OCI-LY7 (cell line): ENCODE data around the gene CFAP65. TPM values are rescaled to one million over a fixed set of nuclear protein-coding genes. Genes with fewer than 3 reads are reported as not detected.

Source experiments
- BruUV-seq: library from RNA; stranded (reverse); fragments of 400-500 nt; replicated peaks from 2 replicates; lab custom pipeline; 2021; lab: Mats Ljungman, UMichigan
- CTCF ChIA-PET: fragments of 300-600 bp; sonication (Branson Sonifier 250); formaldehyde crosslinking; loops from one replicate; lab custom pipeline; 2022; ENCODE audit warnings: antibody characterized with exemption; ENCODE audit not compliant: unreplicated experiment; lab: Charles Lee
- POLR2A ChIA-PET: fragments of 300-600 bp; sonication (Branson Sonifier 250); formaldehyde crosslinking; loops from one replicate; lab custom pipeline; 2022; ENCODE audit warnings: antibody characterized with exemption; lab: Charles Lee
- DNase-seq: peaks from one replicate; pipeline ENCODE4 v3.0.0-alpha.2; 2015; ENCODE audit warnings: low spot score
- H2AFZ ChIP-seq: fragments of 200-600 bp; sonication (generic), shearing (Covaris generic); 2 replicates; pipeline ENCODE4 v1.6.1; 2014; ENCODE audit warnings: mild to moderate bottlenecking, antibody characterized with exemption, low read length, moderate library complexity
- H3K27ac ChIP-seq: fragments of 200-600 bp; sonication (generic); 2 replicates; pipeline ENCODE4 v1.5.1; 2014; ENCODE audit warnings: mixed run types, low read depth, mild to moderate bottlenecking, moderate library complexity, low read length, inconsistent platforms; ENCODE audit not compliant: poor library complexity, severe bottlenecking
- H3K36me3 ChIP-seq: fragments of 200-600 bp; sonication (generic); 2 replicates; pipeline ENCODE4 v1.6.1; 2014; ENCODE audit warnings: mild to moderate bottlenecking, antibody characterized with exemption, low read length, moderate library complexity, mixed read lengths; ENCODE audit not compliant: insufficient read depth
- H3K4me1 ChIP-seq: fragments of 200-600 bp; sonication (generic); 2 replicates; pipeline ENCODE4 v1.5.1; 2014; ENCODE audit warnings: mild to moderate bottlenecking, low read length; ENCODE audit not compliant: insufficient read depth, poor library complexity, severe bottlenecking
- H3K4me2 ChIP-seq: fragments of 200-600 bp; sonication (generic); 2 replicates; pipeline ENCODE4 v1.6.1; 2014; ENCODE audit warnings: mild to moderate bottlenecking, low read length
- H3K4me3 ChIP-seq: fragments of 200-600 bp; sonication (generic); 2 replicates; pipeline ENCODE4 v1.5.1; 2014; ENCODE audit warnings: mild to moderate bottlenecking, low read depth, low read length; ENCODE audit not compliant: poor library complexity, severe bottlenecking
- H3K79me2 ChIP-seq: fragments of 200-600 bp; sonication (generic); 2 replicates; pipeline ENCODE4 v1.6.1; 2016; ENCODE audit warnings: low read depth, mild to moderate bottlenecking, low read length, moderate library complexity, mixed read lengths; ENCODE audit not compliant: insufficient read depth
- H3K9me2 ChIP-seq: fragments of 200-600 bp; sonication (generic); 2 replicates; pipeline ENCODE4 v1.6.1; 2016; ENCODE audit warnings: mild to moderate bottlenecking, low read length, mixed read lengths; ENCODE audit not compliant: insufficient read depth
- H3K9me3 ChIP-seq: fragments of 200-600 bp; sonication (generic); 2 replicates; pipeline ENCODE4 v1.6.1; 2014; ENCODE audit warnings: mild to moderate bottlenecking, mixed run types, low read length, mixed read lengths
- H4K20me1 ChIP-seq: fragments of 200-600 bp; sonication (generic); 2 replicates; pipeline ENCODE4 v1.6.1; 2014; ENCODE audit warnings: mild to moderate bottlenecking, antibody characterized with exemption, low read length, moderate library complexity, mixed read lengths; ENCODE audit not compliant: insufficient read depth
- CTCF ChIP-seq: fragments of 200-600 bp; sonication (generic); conservative IDR thresholded peaks from 2 replicates; pipeline ENCODE4 v1.5.1; 2014; ENCODE audit warnings: mild to moderate bottlenecking, antibody characterized with exemption, low read length, moderate library complexity, mixed read lengths
- EZH2phosphoT487 ChIP-seq: fragments of 200-600 bp; sonication (generic); IDR thresholded peaks from 2 replicates; pipeline ENCODE4 v1.6.1; 2018; ENCODE audit warnings: low read depth, borderline replicate concordance, mild to moderate bottlenecking, mixed run types, antibody characterized with exemption, low read length, moderate library complexity, mixed read lengths
- intact Hi-C: fragments of 100-400 bp; cut with micrococcal nuclease; formaldehyde crosslinking; loops from one replicate; pipeline ENCODE4 v1.10.0; 2022; ENCODE audit not compliant: unreplicated experiment
- total RNA-seq, 2 experiments: library from RNA; depleted of rRNA in 1 of 2; stranded (reverse); fragments of >200 nt in 1 of 2; shearing (Covaris generic) in 1 of 2; gene quantifications; 2 replicates each; pipeline ENCODE4 v1.2.3, GENCODE V29; 2014 to 2022

CFAP65 gene
- total RNA-seq, 2 experiments from 2014 or later, result not detected

- no peaks in the 10 kb centered on the region for H3K36me3 ChIP-seq
- BruUV-seq, result no TSS peak
- TF ChIP-seq CTCF (no peak), EZH2phosphoT487 (no peak)
- H3K27ac ChIP-seq, result no peak overlapping the region
- H3K9me2 ChIP-seq, result no peaks in the 10 kb centered on the region
- CTCF ChIA-PET, result no interaction called here
- H3K4me3 ChIP-seq, result no peak overlapping the region
- H3K4me1 ChIP-seq, result no peaks in the 10 kb centered on the region
- no peaks in the 10 kb centered on the region for H3K79me2 ChIP-seq
- H4K20me1 ChIP-seq, result no peaks in the 10 kb centered on the region
- H3K4me2 ChIP-seq, result no peak overlapping the region
- intact Hi-C loops, result no loop called here
- H3K9me3 ChIP-seq, result no peaks in the 10 kb centered on the region
- POLR2A ChIA-PET, result no interaction called here
- no peak overlapping the region for H2AFZ ChIP-seq
- no peak for DNase-seq
Measured at GRCh38 chr2:218992196-218992595, 49.1 kb downstream of the CFAP65 start.

- CTCF ChIA-PET, result no interaction called here
- no peak overlapping the region for H2AFZ ChIP-seq
- no peak for TF ChIP-seq EZH2phosphoT487
- no peak for TF ChIP-seq CTCF
- BruUV-seq, result no TSS peak
- H3K4me3 ChIP-seq, result no peak overlapping the region
- no peaks in the 10 kb centered on the region for H3K4me1 ChIP-seq
- no peaks in the 10 kb centered on the region for H3K36me3 ChIP-seq
- H4K20me1 ChIP-seq, result no peaks in the 10 kb centered on the region
- no peak for DNase-seq
- H3K79me2 ChIP-seq, result no peaks in the 10 kb centered on the region
- no peaks in the 10 kb centered on the region for H3K9me3 ChIP-seq
- H3K9me2 ChIP-seq, result no peaks in the 10 kb centered on the region
- intact Hi-C loops, result no loop called here
- no peak overlapping the region for H3K27ac ChIP-seq
- POLR2A ChIA-PET, result no interaction called here
- H3K4me2 ChIP-seq, result no peak overlapping the region
Measured at GRCh38 chr2:218991674-218992168, 49.6 kb downstream of the CFAP65 start.

- no peaks in the 10 kb centered on the region for H3K9me2 ChIP-seq
- H3K79me2 ChIP-seq, result no peaks in the 10 kb centered on the region
- H3K27ac ChIP-seq, result no peak overlapping the region
- no TSS peak for BruUV-seq
- no peaks in the 10 kb centered on the region for H3K9me3 ChIP-seq
- H2AFZ ChIP-seq, result no peak overlapping the region
- no peak for TF ChIP-seq EZH2phosphoT487
- TF ChIP-seq CTCF, result no peak
- H3K4me2 ChIP-seq, result no peak overlapping the region
- no peaks in the 10 kb centered on the region for H3K4me1 ChIP-seq
- H3K4me3 ChIP-seq, result no peak overlapping the region
- DNase-seq, result no peak
- ChIA-PET POLR2A (interaction anchor here (0.6 kb wide), 1 partner anchor 278 kb away, joined by 8 read pairs; no protein-coding TSS in a partner anchor), CTCF (no interaction called here)
- no peaks in the 10 kb centered on the region for H4K20me1 ChIP-seq
- intact Hi-C loops, result no loop called here
- H3K36me3 ChIP-seq, result no peaks in the 10 kb centered on the region
Measured at GRCh38 chr2:218990612-218991011, 50.7 kb downstream of the CFAP65 start.
